COLO668 (cell line): Measurements from ENCODE around the gene CGREF1.
A peak's percentile ranks its signal among the peaks of the same experiment; 100 is the strongest.
"Not testable (repeated sequence)": the region's sequence is repeated elsewhere in the genome, so short reads cannot be mapped to it uniquely, and the experiment has no call there.

Experiments
- DNase-seq: peaks from one replicate; lab custom pipeline; 2025; ENCODE audit not compliant: unreplicated experiment; lab: John Stamatoyannopoulos, UW

The CGREF1 gene

DNA sequence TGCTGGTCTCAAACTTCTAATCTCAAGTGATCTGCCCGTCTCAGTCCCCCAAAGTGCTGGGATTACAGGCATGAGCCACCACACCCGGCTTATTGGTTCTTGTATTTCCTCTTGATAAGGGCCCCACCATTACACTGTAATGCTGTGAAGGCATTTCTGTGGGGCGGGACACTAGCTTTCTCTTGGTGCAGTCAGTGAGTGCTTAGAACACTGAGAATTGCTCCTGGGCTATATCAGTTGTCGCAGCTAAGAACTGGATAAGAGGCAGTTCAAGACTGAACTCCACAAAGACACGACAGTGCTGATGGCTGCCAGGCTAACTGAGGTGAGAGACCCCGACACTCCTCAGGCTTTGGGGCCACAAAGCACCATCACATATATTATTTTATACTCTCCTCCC, 30.3 kb downstream of the CGREF1 start:
- DNase-seq, result no peak

GRCh38 chr2:27087823-27088410, 31.0 kb downstream of the CGREF1 start:
- no peak for DNase-seq

GRCh38 chr2:27086724-27087593, 32.0 kb downstream of the CGREF1 start, which contains the start of gene KHK:
KHK (plus strand) TSS chr2:27086772; CDS start chr2:27087260, 488 bp downstream.
- DNase-seq, result peak; percentile 83

- peak; percentile 97 for DNase-seq
Observed at GRCh38 chr2:27086090-27086723, 32.7 kb downstream of the CGREF1 start.

DNA sequence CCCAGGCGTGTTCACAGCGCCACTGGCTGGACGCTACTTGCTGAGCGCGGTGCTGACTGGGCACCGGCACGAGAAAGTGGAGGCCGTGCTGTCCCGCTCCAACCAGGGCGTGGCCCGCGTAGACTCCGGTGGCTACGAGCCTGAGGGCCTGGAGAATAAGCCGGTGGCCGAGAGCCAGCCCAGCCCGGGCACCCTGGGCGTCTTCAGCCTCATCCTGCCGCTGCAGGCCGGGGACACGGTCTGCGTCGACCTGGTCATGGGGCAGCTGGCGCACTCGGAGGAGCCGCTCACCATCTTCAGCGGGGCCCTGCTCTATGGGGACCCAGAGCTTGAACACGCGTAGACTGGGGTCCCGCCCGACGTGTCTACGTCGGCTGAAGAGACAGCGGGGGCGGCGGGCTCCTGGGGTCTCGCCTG, 33.2 kb downstream of the CGREF1 start:
- DNase-seq, result peak; percentile 44

- DNase-seq, result no peak
Observed at GRCh38 chr2:27085062-27085672, 33.8 kb downstream of the CGREF1 start.

- DNase-seq, result no peak
Observed at GRCh38 chr2:27084297-27085061, 34.4 kb downstream of the CGREF1 start.

DNA sequence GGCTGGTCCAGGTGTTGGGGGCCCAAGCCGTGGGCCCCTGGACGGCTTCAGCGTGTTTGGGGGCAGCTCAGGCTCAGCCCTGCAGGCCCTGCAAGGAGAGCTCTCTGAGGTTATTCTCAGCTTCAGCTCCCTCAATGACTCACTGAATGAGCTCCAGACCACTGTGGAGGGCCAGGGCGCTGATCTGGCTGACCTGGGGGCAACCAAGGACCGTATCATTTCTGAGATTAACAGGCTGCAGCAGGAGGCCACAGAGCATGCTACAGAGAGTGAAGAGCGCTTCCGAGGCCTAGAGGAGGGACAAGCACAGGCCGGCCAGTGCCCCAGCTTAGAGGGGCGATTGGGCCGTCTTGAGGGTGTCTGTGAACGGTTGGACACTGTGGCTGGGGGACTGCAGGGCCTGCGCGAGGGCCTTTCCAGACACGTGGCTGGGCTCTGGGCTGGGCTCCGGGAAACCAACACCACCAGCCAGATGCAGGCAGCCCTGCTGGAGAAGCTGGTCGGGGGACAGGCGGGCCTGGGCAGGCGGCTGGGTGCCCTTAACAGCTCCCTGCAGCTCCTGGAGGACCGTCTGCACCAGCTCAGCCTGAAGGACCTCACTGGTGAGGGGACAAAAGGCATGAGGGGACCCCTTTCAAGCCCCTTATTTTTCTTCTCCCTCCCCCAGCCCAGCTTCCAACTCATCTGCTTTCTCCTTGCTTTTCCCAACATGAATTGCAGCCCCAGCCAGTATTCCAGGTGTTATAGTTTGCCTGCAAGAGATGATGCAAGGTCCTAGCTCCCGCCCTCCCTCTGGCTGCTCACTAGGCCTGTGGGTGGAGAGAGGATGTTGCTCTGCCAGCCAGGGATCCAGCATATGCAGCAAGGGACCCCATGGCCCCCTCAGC, 35.3 kb downstream of the CGREF1 start:
- no peak for DNase-seq

DNA sequence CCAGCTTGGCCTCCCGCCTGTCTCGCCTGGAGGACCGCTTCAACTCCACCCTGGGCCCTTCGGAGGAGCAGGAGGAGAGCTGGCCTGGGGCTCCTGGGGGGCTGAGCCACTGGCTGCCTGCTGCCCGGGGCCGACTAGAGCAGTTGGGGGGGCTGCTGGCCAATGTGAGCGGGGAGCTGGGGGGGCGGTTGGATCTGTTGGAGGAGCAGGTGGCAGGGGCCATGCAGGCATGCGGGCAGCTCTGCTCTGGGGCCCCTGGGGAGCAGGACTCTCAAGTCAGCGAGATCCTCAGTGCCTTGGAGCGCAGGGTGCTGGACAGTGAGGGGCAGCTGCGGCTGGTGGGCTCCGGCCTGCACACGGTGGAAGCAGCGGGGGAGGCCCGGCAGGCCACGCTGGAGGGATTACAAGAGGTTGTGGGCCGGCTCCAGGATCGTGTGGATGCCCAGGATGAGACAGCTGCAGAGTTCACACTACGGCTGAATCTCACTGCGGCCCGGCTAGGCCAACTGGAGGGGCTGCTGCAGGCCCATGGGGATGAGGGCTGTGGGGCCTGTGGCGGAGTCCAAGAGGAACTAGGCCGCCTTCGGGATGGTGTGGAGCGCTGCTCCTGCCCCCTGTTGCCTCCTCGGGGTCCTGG, 36.0 kb downstream of the CGREF1 start:
- no peak for DNase-seq

- DNase-seq, result no peak
Observed at GRCh38 chr2:27081984-27082772, 36.8 kb downstream of the CGREF1 start.

GRCh38 chr2:27080603-27080936, 38.4 kb downstream of the CGREF1 start:
- no peak for DNase-seq

DNA sequence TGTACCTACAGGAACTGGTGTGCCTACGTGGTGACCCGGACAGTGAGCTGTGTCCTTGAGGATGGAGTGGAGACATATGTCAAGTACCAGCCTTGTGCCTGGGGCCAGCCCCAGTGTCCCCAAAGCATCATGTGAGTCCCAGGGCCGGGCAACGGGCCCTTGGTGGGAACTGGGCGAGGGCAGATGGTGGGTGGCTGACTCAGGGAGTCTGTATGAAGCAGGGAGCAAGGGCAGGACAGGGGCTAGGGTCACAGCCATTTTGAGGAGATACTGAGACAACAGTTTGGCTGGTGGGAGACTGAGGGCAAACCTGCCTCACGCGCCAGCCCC, 38.8 kb downstream of the CGREF1 start:
- no peak for DNase-seq

DNA sequence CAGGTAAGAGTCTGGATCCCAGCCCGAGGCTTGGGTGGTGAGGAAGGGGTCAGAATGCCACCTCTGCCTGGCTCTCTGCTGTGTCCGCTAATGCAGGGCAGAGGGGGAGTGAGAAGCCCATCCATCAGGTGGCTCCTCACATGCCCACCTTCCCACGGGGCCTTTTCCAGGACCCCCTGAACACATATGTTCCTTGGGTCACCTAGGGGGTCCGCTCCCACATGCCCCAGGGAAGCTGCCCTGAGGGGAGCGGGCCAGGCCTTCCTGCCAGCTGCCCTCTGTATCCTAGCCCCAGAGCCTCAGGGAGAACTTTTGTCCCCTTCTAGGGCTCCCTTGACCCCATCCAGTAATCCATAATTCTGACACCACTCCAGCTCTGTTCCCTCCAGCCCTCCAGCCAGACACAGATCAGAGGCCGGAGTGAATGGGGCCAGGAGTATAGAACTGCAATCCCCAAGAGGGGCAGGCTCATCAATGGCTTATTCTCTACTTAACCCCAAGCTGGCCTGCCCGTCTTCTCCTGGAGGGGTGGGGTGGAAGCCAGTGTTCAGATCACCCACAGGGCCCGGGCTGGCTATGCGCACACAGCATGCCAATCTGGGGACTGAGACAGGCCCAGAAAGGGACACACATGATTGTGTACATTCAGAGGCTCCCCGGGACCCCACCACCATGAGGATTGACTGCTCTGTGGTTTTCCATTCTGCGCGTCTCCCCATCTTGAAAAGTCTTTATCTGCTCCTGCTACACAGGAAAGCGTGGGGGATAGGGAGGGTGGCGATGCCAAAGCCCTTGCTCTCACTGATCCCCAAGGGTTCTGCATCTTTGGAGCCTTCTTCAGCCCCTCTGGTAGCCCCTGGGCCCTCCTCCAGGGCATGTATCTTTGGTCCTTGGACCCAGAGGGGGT, 39.4 kb downstream of the CGREF1 start:
- DNase-seq, result no peak

DNA sequence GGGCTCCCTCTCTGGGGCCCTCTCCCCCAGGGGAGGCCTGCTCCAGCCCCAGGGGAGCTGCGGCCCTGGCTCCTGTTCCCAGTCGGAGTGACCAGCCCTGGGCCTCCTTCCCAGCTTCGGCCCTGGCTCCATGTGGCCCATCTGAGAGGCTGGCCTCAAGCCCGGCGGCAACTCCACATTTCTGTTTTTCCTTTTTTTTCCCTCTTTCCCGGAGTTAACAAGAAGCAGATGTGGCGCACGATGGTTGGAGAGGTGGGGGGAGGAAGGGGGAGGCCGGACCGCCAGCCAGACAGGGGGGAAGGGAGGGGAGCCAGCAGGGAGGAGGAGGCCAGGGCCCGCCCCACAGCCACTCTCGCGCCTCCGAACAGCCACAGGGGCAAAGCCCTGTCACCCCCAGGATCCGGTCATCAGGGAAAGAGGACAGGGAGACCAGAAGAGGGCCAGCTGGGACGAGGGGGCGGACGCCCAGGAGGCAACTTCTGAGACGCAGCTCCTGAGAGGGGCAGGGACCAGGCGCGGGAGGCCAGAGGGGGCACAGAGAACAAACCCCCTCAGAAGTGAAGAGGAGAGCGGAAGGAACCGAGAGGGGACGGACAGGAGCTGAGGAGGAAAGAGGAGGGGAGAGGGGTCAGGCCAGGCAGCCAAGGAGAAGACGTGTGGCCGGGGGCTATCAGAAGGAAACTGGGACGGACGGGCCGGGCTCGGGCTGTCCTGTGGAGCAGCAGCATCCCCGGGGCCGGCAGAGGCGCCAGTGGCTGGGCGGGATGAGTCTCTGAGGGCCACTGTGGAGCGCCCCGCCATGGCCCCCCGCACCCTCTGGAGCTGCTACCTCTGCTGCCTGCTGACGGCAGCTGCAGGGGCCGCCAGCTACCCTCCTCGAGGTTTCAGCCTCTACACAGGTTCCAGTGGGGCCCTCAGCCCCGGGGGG, 40.4 kb downstream of the CGREF1 start, which contains the start of gene EMILIN1:
Gene EMILIN1, plus strand, starts transcription at position 349 of the 928 bp plus-strand sequence. Its CDS starts 451 bp downstream, at position 800.
- DNase-seq, result no peak

- DNase-seq, result no peak
Observed at GRCh38 chr2:27077231-27077630, 41.7 kb downstream of the CGREF1 start.

- no peak for DNase-seq
Observed at GRCh38 chr2:27076323-27076722, 42.6 kb downstream of the CGREF1 start.

DNA sequence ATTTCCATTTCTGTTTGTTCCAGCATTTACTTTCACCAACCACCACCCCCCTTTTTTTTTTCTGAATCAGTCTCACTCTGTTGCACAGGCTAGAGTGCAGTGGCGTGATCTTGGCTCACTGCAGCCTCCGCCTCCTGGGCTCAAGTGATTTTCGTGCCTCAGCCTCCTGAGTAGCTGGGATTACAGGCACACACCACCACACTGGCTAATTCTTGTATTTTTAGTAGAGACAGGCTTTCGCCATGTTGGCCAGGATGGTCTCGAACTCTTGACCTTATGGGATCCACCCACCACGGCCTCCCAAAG, 43.4 kb downstream of the CGREF1 start:
- not testable (repeated sequence) for DNase-seq
